T-cell (primary cell): Measurements from ENCODE around the gene TNRC6A. TPM values are rescaled to one million over a fixed set of nuclear protein-coding genes. Genes with fewer than 3 reads are reported as not detected.

Experiments used
- ATAC-seq, 4 experiments: fragments of 200-7000 bp in 3 of 4; fragments of 150-1000 bp in 1 of 4; cut with Tn5 transposase; replicated peaks in 1 of 4; 1 replicate in 3 of 4; 2 replicates in 1 of 4; pipeline ENCODE4 v1.10.0; 2021; ENCODE audit warnings: moderate library complexity in 3 of 4, mild to moderate bottlenecking in 2 of 4, moderate number of reproducible peaks in 1 of 4
- CTCF ChIA-PET, 2 donors: fragments of 300-600 bp; sonication (Branson Sonifier 250); formaldehyde crosslinking; loops; one replicate each; lab custom pipeline; 2022; ENCODE audit warnings: antibody characterized with exemption in 2 of 2; lab: Charles Lee
- POLR2A ChIA-PET, 2 donors: fragments of 300-600 bp; sonication (Branson Sonifier 250); formaldehyde crosslinking; loops; one replicate each; lab custom pipeline; 2022; ENCODE audit warnings: antibody characterized with exemption in 2 of 2; lab: Charles Lee
- DNase-seq, 35 experiments: peaks; one replicate each; pipeline versions ENCODE4 v3.0.0 to v3.0.0-alpha.2; 2013 to 2023
- H3K27ac ChIP-seq: one replicate; pipeline ENCODE4 v1.5.1; 2013; ENCODE audit warnings: low read length
- H3K27me3 ChIP-seq, 2 experiments: replicated peaks in 1 of 2; 1 replicate in 1 of 2; 2 replicates in 1 of 2; pipeline versions ENCODE4 v1.6.1 to v1.7.0; 2013; ENCODE audit warnings: low read length in 1 of 2, mixed read lengths in 1 of 2; ENCODE audit not compliant: control insufficient read depth in 2 of 2, insufficient read depth in 2 of 2; ENCODE audit errors: extremely low read depth in 1 of 2
- H3K36me3 ChIP-seq, 2 donors: 1 replicate in 1 of 2; 2 replicates in 1 of 2; pipeline versions ENCODE4 v1.6.1 to v1.7.0; 2013; ENCODE audit warnings: low read length in 1 of 2; ENCODE audit not compliant: control insufficient read depth in 2 of 2, insufficient read depth in 1 of 2; ENCODE audit errors: extremely low read depth in 1 of 2
- H3K4me1 ChIP-seq, 2 experiments: 1 replicate in 1 of 2; 2 replicates in 1 of 2; pipeline versions ENCODE4 v1.6.1 to v1.7.0; 2013; ENCODE audit warnings: low read length in 2 of 2, mixed read lengths in 1 of 2; ENCODE audit not compliant: insufficient read depth in 2 of 2, control insufficient read depth in 1 of 2; ENCODE audit errors: extremely low read depth in 1 of 2
- H3K4me3 ChIP-seq, 2 donors: 1 replicate in 1 of 2; 2 replicates in 1 of 2; pipeline versions ENCODE4 v1.5.1 to v1.7.0; 2013; ENCODE audit warnings: mild to moderate bottlenecking in 2 of 2, low read length in 1 of 2, moderate library complexity in 1 of 2; ENCODE audit not compliant: control insufficient read depth in 1 of 2; ENCODE audit errors: extremely low read depth in 1 of 2
- H3K9me3 ChIP-seq: 2 replicates; pipeline ENCODE4 v1.7.0; 2013
- H3K27ac Mint-ChIP-seq, 2 donors: one replicate each; pipeline ENCODE4 v1.8.0; 2020 to 2021; ENCODE audit warnings: mild to moderate bottlenecking in 2 of 2, mixed read lengths in 2 of 2
- H3K27me3 Mint-ChIP-seq, 2 donors: one replicate each; pipeline ENCODE4 v1.8.0; 2021 to 2022; ENCODE audit warnings: mixed read lengths in 2 of 2
- H3K36me3 Mint-ChIP-seq: one replicate; pipeline ENCODE4 v1.8.0; 2021; ENCODE audit warnings: mixed read lengths
- H3K4me1 Mint-ChIP-seq, 3 donors: one replicate each; pipeline ENCODE4 v1.8.0; 2020 to 2022; ENCODE audit warnings: mixed read lengths in 3 of 3, mild to moderate bottlenecking in 1 of 3
- H3K4me3 Mint-ChIP-seq, 3 donors: one replicate each; pipeline ENCODE4 v1.8.0; 2020 to 2022; ENCODE audit warnings: mild to moderate bottlenecking in 3 of 3, mixed read lengths in 3 of 3, moderate library complexity in 3 of 3
- H3K9me3 Mint-ChIP-seq, 3 donors: one replicate each; pipeline ENCODE4 v1.8.0; 2020 to 2022; ENCODE audit warnings: mixed read lengths in 3 of 3
- WGBS: methylation state at CpG from one replicate; pipeline ENCODE4 v1.1.5; 2013; ENCODE audit warnings: missing lambda C conversion rate; ENCODE audit not compliant: insufficient coverage; 5-methylcytosine and 5-hydroxymethylcytosine counted together
- total RNA-seq, 35 experiments: library from RNA in 6 of 35; stranded (reverse) in 6 of 35; fragments of 120-200 nt in 1 of 35; gene quantifications; one replicate each; pipeline versions ENCODE4 v1.2.1 to v1.2.4 and lab custom pipeline; 2013 to 2026

The TNRC6A gene
- total RNA-seq, 5 donors from 2014 or later (not counting 1 experiment from before 2014, with no cell fraction given) = 74.7 to 79.4 (median 77.9) TPM

DNA sequence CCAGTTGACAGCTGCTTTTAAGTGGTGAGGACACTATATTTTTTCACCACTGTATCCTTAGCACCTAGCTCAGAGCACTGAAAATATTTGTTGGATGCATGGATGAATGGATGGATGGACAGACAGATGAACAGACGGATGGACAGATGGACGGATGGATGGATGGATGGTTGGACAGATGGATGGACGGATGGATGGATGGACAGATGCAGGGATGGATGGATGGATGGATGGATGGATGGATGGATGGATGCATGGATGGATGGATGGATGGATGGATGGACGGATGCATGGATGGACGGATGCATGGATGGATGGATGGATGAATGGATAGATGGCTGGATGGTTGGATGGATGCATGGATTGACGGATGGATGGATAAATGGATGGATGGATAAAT, 103.9 kb downstream of the TNRC6A start:
- H3K4me3 ChIP-seq = no peak overlapping the region
- H3K9me3 Mint-ChIP-seq = no peaks in the 10 kb centered on the region
- H3K36me3 Mint-ChIP-seq = peaks cover 7% of the 10 kb centered on the region
- no peak overlapping the region for H3K4me3 Mint-ChIP-seq
- DNase-seq = no peak
- no peak for ATAC-seq
- no peaks in the 10 kb centered on the region for H3K27me3 Mint-ChIP-seq
- H3K27ac Mint-ChIP-seq = no peak overlapping the region
- ChIA-PET CTCF (no interaction called here), POLR2A (no interaction called here)
- H3K27me3 ChIP-seq = no peaks in the 10 kb centered on the region
- H3K36me3 ChIP-seq = peaks cover 0 to 11% of the 10 kb centered on the region in 2 donors
- no peaks in the 10 kb centered on the region for H3K4me1 Mint-ChIP-seq
- 90% methylated on average over 6 of the region's 6 CpGs for WGBS
- H3K27ac ChIP-seq = no peak overlapping the region
- no peaks in the 10 kb centered on the region for H3K4me1 ChIP-seq
- H3K9me3 ChIP-seq = no peaks in the 10 kb centered on the region

DNA sequence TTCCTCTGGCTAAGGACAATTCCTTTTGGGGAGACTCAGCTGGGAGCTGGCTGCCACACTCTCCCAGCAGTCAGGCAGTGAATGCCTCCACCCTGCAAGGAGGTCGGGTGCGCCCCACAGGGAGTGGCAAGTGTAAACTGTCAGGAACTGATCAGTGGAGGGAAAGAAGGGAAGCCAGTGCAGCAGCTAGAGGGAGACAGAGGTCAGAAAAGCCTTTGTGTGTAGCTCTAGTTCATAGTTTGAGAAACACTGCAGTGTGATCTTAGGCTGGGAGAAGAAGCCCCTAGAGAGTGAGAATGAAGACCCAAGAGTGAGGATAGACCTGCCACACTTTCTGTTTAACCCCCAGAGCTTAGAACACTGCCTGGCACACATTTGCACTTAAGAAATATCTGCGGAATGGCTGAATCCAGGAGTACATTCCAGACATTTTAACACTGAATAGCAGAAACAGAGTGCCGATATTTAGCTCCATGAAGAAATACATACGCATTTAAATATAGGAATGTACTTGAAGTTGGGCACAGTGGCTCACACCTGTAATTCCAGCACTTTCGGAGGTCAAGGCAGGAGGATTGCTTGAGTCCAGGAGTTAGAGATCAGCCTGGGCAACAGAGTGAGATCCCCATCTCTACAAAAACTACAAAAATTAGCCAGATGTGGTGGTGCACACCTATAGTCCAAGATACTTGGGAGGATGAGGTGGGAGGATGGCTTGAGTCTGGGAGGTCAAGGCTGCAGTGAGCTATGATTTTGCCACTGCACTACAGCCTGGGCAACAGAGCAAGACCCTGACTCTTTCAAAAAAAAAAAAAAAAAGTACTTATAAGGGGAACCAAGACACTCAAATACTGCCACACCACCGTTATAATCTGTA, 105.2 kb downstream of the TNRC6A start:
- Histone ChIP-seq H3K27ac (no peak overlapping the region), H3K4me1 (no peaks in the 10 kb centered on the region), H3K27me3 (no peaks in the 10 kb centered on the region), H3K36me3 (peaks cover 0 to 6% of the 10 kb centered on the region in 2 donors), H3K4me3 (no peak overlapping the region), H3K9me3 (no peaks in the 10 kb centered on the region)
- POLR2A ChIA-PET = no interaction called here
- Mint-ChIP-seq H3K27ac (no peak overlapping the region), H3K4me1 (no peaks in the 10 kb centered on the region), H3K9me3 (no peaks in the 10 kb centered on the region), H3K36me3 (peaks cover 7% of the 10 kb centered on the region), H3K27me3 (no peaks in the 10 kb centered on the region), H3K4me3 (no peak overlapping the region)
- no peak for ATAC-seq
- CTCF ChIA-PET = no interaction called here
- no peak for DNase-seq
- 77% methylated on average over 5 of the region's 7 CpGs for WGBS

DNA sequence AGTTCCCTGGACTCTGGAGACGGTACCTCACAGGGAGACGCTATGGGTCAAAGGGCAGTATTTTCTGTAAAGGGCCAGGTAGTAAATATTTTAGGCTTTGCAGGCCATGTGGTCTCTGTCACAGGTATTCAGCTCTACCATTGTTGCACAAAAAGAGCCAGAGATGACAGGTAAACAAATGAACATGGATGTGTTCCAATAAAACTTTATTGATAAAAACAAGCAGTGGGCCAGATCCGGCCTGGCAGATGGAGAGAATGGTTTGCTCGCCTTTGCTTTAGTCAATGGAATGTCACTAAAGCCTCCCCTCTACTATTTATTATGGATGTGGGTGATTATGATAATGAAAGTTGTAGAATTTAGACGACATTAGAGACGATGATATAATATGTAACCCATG, 107.4 kb downstream of the TNRC6A start:
- peaks cover 7% of the 10 kb centered on the region for H3K36me3 Mint-ChIP-seq
- Histone ChIP-seq H3K4me3 (no peak overlapping the region), H3K27me3 (no peaks in the 10 kb centered on the region), H3K36me3 (peaks cover 0 to 6% of the 10 kb centered on the region in 2 donors), H3K4me1 (no peaks in the 10 kb centered on the region), H3K9me3 (no peaks in the 10 kb centered on the region), H3K27ac (no peak overlapping the region)
- no peaks in the 10 kb centered on the region for H3K4me1 Mint-ChIP-seq
- H3K27ac Mint-ChIP-seq = no peak overlapping the region
- DNase-seq (no peak), ATAC-seq (no peak)
- no peaks in the 10 kb centered on the region for H3K9me3 Mint-ChIP-seq
- H3K27me3 Mint-ChIP-seq = no peaks in the 10 kb centered on the region
- CTCF ChIA-PET = no interaction called here
- H3K4me3 Mint-ChIP-seq = no peak overlapping the region
- WGBS = 88% methylated on average over 4 of the region's 6 CpGs
- POLR2A ChIA-PET = no interaction called here

DNA sequence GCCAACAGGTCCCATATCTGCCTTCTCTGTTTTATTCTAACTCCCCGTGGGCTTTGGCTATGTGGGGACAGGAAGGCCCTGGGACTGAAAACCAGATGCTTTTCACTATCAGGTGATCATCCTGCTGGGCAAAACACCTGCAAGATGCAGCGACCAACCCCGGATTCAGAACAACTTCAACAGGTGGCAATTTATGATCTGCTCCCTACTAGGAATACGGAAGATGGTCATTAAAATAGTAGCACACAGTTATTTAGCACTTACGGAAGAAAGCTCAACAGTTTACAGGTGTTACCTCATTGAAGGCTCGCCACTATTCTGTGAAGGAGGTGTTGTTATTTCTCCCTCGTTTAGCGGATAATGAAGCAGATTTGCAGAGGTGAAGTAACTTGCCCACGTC, 108.5 kb downstream of the TNRC6A start:
- WGBS = 98% methylated on average over 6 of the region's 9 CpGs

DNA sequence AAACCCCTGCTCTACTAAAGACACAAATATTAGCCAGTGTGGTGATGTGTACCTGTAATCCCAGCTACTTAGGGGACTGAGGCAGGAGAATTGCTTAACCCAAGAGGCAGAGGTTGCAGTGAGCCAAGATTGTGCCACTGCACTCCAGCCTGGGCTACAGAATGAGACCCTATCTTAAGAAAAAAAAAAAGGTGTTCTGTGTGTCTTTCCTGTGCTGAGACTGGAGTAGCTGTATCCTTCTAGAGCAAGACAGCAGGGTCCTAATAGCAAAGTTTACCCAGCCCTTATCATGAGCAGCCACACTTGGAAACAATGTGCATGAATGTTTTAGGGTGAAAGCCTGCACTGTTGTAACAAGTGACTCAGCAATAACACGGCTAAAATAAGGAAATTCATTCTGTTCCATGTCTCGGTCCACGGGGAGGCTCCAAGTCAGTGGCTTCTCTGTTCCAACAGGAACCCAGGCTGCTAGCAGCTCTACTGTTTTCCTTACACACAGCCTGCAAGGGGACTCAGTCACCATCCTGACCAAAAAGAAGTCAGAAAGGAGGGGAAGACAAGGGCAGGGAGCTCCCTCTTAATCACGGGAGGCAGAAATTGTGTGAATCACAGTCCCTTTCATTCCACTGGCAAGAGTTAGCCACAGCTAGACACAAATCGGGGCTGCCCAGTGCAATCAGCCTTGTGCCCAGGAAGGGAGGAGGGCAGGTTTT, 109.3 kb downstream of the TNRC6A start:
- Histone ChIP-seq H3K4me3 (no peak overlapping the region), H3K36me3 (no peaks in the 10 kb centered on the region), H3K4me1 (no peaks in the 10 kb centered on the region), H3K27me3 (no peaks in the 10 kb centered on the region), H3K9me3 (no peaks in the 10 kb centered on the region), H3K27ac (no peak overlapping the region)
- 21% methylated on average over 3 of the region's 5 CpGs for WGBS
- no peak overlapping the region for H3K27ac Mint-ChIP-seq
- H3K36me3 Mint-ChIP-seq = peaks cover 5% of the 10 kb centered on the region
- CTCF ChIA-PET = interaction anchor here in 1 of 2 donors (0.6 kb wide), 1 partner anchor 140 kb away, joined by 3 read pairs; no protein-coding TSS in a partner anchor
- no peak overlapping the region for H3K4me3 Mint-ChIP-seq
- DNase-seq (no peak), ATAC-seq (no peak)
- H3K27me3 Mint-ChIP-seq = no peaks in the 10 kb centered on the region
- no peaks in the 10 kb centered on the region for H3K9me3 Mint-ChIP-seq
- no peaks in the 10 kb centered on the region for H3K4me1 Mint-ChIP-seq
- POLR2A ChIA-PET = interaction anchor here in 1 of 2 donors (1.1 kb wide), 1 partner anchor 585 kb away, joined by 11 read pairs; no protein-coding TSS in a partner anchor

More for the DNA sequence above, 108.5 kb downstream of the TNRC6A start:
- H3K27me3 ChIP-seq = no peaks in the 10 kb centered on the region
- peaks cover 0 to 3% of the 10 kb centered on the region in 2 donors for H3K36me3 ChIP-seq
- DNase-seq (no peak), ATAC-seq (no peak)
- no peak overlapping the region for H3K27ac Mint-ChIP-seq
- ChIA-PET POLR2A (interaction anchor here in 1 of 2 donors (1.1 kb wide), 1 partner anchor 584 kb away, joined by 11 read pairs; no protein-coding TSS in a partner anchor), CTCF (no interaction called here)
- peaks cover 4% of the 10 kb centered on the region for H3K36me3 Mint-ChIP-seq
- no peak overlapping the region for H3K27ac ChIP-seq
- H3K4me3 ChIP-seq = no peak overlapping the region
- no peak overlapping the region for H3K4me3 Mint-ChIP-seq
- no peaks in the 10 kb centered on the region for H3K4me1 Mint-ChIP-seq
- H3K4me1 ChIP-seq = no peaks in the 10 kb centered on the region
- H3K27me3 Mint-ChIP-seq = no peaks in the 10 kb centered on the region
- H3K9me3 ChIP-seq = no peaks in the 10 kb centered on the region
- H3K9me3 Mint-ChIP-seq = no peaks in the 10 kb centered on the region

DNA sequence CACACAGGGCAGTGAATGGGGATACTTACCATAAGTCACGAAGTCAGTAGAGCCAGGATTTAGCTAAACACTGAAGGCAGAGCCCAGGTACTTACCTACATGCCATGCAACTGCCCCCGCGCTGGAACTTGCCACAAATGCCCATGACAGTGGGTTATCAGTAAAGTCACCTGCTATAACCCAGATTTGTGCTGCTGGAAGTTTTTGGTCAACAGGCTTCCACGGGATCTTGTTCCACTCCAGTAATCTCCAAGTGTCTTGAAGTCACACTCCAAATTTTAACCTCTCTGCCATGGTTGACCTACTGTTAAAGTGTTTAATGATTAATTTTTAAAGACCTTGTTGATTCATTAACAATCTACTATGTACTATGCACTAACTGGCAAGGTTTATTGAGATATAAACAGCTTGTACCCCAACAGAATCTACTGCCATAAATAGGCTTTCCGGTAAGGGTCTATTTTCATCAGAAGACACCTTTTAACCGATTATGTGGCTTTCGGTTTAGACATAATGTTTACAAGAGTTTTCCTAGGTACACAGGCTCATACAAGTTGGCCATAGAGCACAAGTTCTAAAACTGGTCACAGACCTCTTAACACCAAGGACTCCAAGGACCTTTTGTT, 110.0 kb downstream of the TNRC6A start:
- no peak overlapping the region for H3K27ac Mint-ChIP-seq
- H3K27me3 ChIP-seq = no peaks in the 10 kb centered on the region
- WGBS = 77% methylated on average over 3 of the region's 7 CpGs
- H3K4me1 ChIP-seq = no peaks in the 10 kb centered on the region
- H3K9me3 Mint-ChIP-seq = no peaks in the 10 kb centered on the region
- no peak for ATAC-seq
- peaks cover 7% of the 10 kb centered on the region for H3K36me3 Mint-ChIP-seq
- H3K4me3 Mint-ChIP-seq = no peak overlapping the region
- no peaks in the 10 kb centered on the region for H3K4me1 Mint-ChIP-seq
- no peak overlapping the region for H3K27ac ChIP-seq
- DNase-seq = no peak
- no peak overlapping the region for H3K4me3 ChIP-seq
- no peaks in the 10 kb centered on the region for H3K36me3 ChIP-seq
- ChIA-PET CTCF (interaction anchor here in 1 of 2 donors (0.6 kb wide), 1 partner anchor 386 kb away, joined by 5 read pairs; no protein-coding TSS in a partner anchor), POLR2A (no interaction called here)
- H3K9me3 ChIP-seq = no peaks in the 10 kb centered on the region
- H3K27me3 Mint-ChIP-seq = no peaks in the 10 kb centered on the region
